IMR-90 (cell line): ENCODE measurements around the gene COG3. TPM values are rescaled to one million over a fixed set of nuclear protein-coding genes. Genes with fewer than 3 reads are reported as not detected.

Source experiments
- ATAC-seq: fragments of 200-7000 bp; cut with Tn5 transposase; 2 replicates; pipeline ENCODE4 v1.9.1; 2020; ENCODE audit warnings: low read depth, mild to moderate bottlenecking, moderate library complexity
- BruUV-seq: library from RNA; stranded (reverse); fragments of 400-500 nt; replicated peaks from 2 replicates; lab custom pipeline; 2021; lab: Mats Ljungman, UMichigan
- CTCF ChIA-PET: fragments of 300-600 bp; formaldehyde crosslinking; extraction: SDS; loops from one replicate; lab custom pipeline; 2021; ENCODE audit warnings: antibody characterized with exemption; lab: Yijun Ruan, JAX
- POLR2A ChIA-PET: fragments of 300-600 bp; sonication (Branson Sonifier 250); formaldehyde crosslinking; loops from one replicate; lab custom pipeline; 2022; ENCODE audit warnings: antibody characterized with exemption; ENCODE audit not compliant: unreplicated experiment; lab: Charles Lee
- DNase-seq: peaks from one replicate; pipeline ENCODE4 v3.0.0; 2013
- H2AFZ ChIP-seq: replicated peaks from 2 replicates; pipeline ENCODE3; 2013; ENCODE audit warnings: low read length, mild to moderate bottlenecking; ENCODE audit not compliant: poor library complexity
- H2AK5ac ChIP-seq: 2 replicates; pipeline ENCODE4 v1.6.1; 2013; ENCODE audit warnings: low read depth, low read length, inconsistent platforms
- H2AK9ac ChIP-seq: replicated peaks from 2 replicates; pipeline ENCODE3; 2013; ENCODE audit warnings: mild to moderate bottlenecking, low read depth, low read length, moderate library complexity; ENCODE audit not compliant: poor library complexity
- H2BK120ac ChIP-seq: 2 replicates; pipeline ENCODE4 v1.6.1; 2013; ENCODE audit warnings: low read depth, low read length, inconsistent platforms
- H2BK15ac ChIP-seq: 3 replicates; pipeline ENCODE4 v1.6.1; 2013; ENCODE audit warnings: low read depth, low read length, inconsistent platforms
- H2BK20ac ChIP-seq: 2 replicates; pipeline ENCODE4 v1.6.1; 2013; ENCODE audit warnings: low read depth, mild to moderate bottlenecking, inconsistent platforms, low read length, moderate library complexity
- H2BK5ac ChIP-seq: 2 replicates; pipeline ENCODE4 v1.6.1; 2013; ENCODE audit warnings: mild to moderate bottlenecking, low read depth, low read length, inconsistent platforms; ENCODE audit not compliant: poor library complexity, severe bottlenecking
- H3K14ac ChIP-seq: replicated peaks from 2 replicates; pipeline ENCODE4 v1.6.1; 2013; ENCODE audit warnings: low read depth, low read length, inconsistent platforms
- H3K18ac ChIP-seq: 2 replicates; pipeline ENCODE4 v1.6.1; 2013; ENCODE audit warnings: low read depth, low read length, control low read depth
- H3K23ac ChIP-seq: 2 replicates; pipeline ENCODE4 v1.6.1; 2013; ENCODE audit warnings: low read depth, low read length, inconsistent platforms
- H3K27ac ChIP-seq: 2 replicates; pipeline ENCODE4 v1.5.1; 2013; ENCODE audit warnings: mild to moderate bottlenecking, control low read depth, low read length; ENCODE audit not compliant: insufficient read depth
- H3K27me3 ChIP-seq: 2 replicates; pipeline ENCODE4 v1.6.1; 2013; ENCODE audit warnings: low read length; ENCODE audit not compliant: control insufficient read depth, insufficient read depth
- H3K36me3 ChIP-seq: 2 replicates; pipeline ENCODE4 v1.6.1; 2013; ENCODE audit warnings: low read length, mixed read lengths; ENCODE audit not compliant: control insufficient read depth, insufficient read depth
- H3K4ac ChIP-seq: 2 replicates; pipeline ENCODE4 v1.6.1; 2013; ENCODE audit warnings: low read depth, low read length, inconsistent platforms
- H3K4me1 ChIP-seq: 2 replicates; pipeline ENCODE4 v1.6.1; 2013; ENCODE audit warnings: low read length, mixed read lengths; ENCODE audit not compliant: control insufficient read depth, insufficient read depth
- H3K4me2 ChIP-seq: 2 replicates; pipeline ENCODE4 v1.6.1; 2013; ENCODE audit warnings: low read depth, mild to moderate bottlenecking, control low read depth, low read length, moderate library complexity
- H3K4me3 ChIP-seq: 2 replicates; pipeline ENCODE4 v1.5.1; 2013; ENCODE audit warnings: low read depth, mild to moderate bottlenecking, control low read depth, low read length, moderate library complexity; ENCODE audit not compliant: insufficient read depth
- H3K56ac ChIP-seq: 2 replicates; pipeline ENCODE4 v1.6.1; 2013; ENCODE audit warnings: low read length, inconsistent platforms; ENCODE audit not compliant: insufficient read depth; ENCODE audit errors: extremely low read depth
- H3K79me1 ChIP-seq, 2 experiments: 2 replicates each; pipeline ENCODE4 v1.6.1; 2013; ENCODE audit warnings: low read length in 2 of 2, inconsistent platforms in 1 of 2, low read depth in 1 of 2
- H3K9ac ChIP-seq: 2 replicates; pipeline ENCODE4 v1.6.1; 2013; ENCODE audit warnings: low read depth, low read length, control low read depth
- H3K9me1 ChIP-seq: 2 replicates; pipeline ENCODE4 v1.6.1; 2013; ENCODE audit warnings: low read length, inconsistent platforms; ENCODE audit not compliant: insufficient read depth
- H3K9me3 ChIP-seq: 2 replicates; pipeline ENCODE4 v1.6.1; 2013; ENCODE audit warnings: low read length; ENCODE audit not compliant: control insufficient read depth, insufficient read depth
- H4K20me1 ChIP-seq: 2 replicates; pipeline ENCODE4 v1.6.1; 2013; ENCODE audit warnings: low read length, inconsistent platforms; ENCODE audit not compliant: insufficient read depth
- H4K5ac ChIP-seq: 2 replicates; pipeline ENCODE4 v1.6.1; 2013; ENCODE audit warnings: mild to moderate bottlenecking, low read depth, low read length, control low read depth
- H4K8ac ChIP-seq, 2 experiments: 2 replicates each; pipeline ENCODE4 v1.6.1; 2013; ENCODE audit warnings: low read depth in 2 of 2, low read length in 2 of 2, control low read depth in 1 of 2, inconsistent platforms in 1 of 2
- H4K91ac ChIP-seq: 2 replicates; pipeline ENCODE4 v1.6.1; 2013; ENCODE audit warnings: low read depth, low read length, inconsistent platforms; ENCODE audit not compliant: insufficient read depth
- BHLHE40 ChIP-seq: fragments of 150-350 bp; IDR thresholded peaks from 2 replicates; pipeline ENCODE4 v1.6.1; 2016; ENCODE audit warnings: mild to moderate bottlenecking, low read depth, low read length
- CEBPB ChIP-seq: IDR thresholded peaks from 2 replicates; pipeline ENCODE4 v1.6.1; 2012; ENCODE audit warnings: low read depth, low read length, improper control_type of control experiment
- CHD1 ChIP-seq: IDR thresholded peaks from 2 replicates; pipeline ENCODE4 v1.6.1; 2012; ENCODE audit warnings: low read depth, low read length, improper control_type of control experiment
- FOS ChIP-seq: fragments of 150-350 bp; IDR thresholded peaks from 2 replicates; pipeline ENCODE4 v1.6.1; 2016; ENCODE audit warnings: low read depth, low read length
- MAFK ChIP-seq: IDR thresholded peaks from 2 replicates; pipeline ENCODE4 v1.6.1; 2012; ENCODE audit warnings: low read depth, low read length, improper control_type of control experiment
- MAZ ChIP-seq: IDR thresholded peaks from 2 replicates; pipeline ENCODE4 v1.6.1; 2012; ENCODE audit warnings: low read depth, mild to moderate bottlenecking, low read length, improper control_type of control experiment, moderate library complexity, borderline replicate concordance
- MXI1 ChIP-seq: IDR thresholded peaks from 2 replicates; pipeline ENCODE4 v1.6.1; 2012; ENCODE audit warnings: low read depth, mild to moderate bottlenecking, low read length, moderate library complexity, borderline replicate concordance
- NFE2L2 ChIP-seq: fragments of 150-350 bp; IDR thresholded peaks from 2 replicates; pipeline ENCODE4 v1.6.1; 2016; ENCODE audit warnings: low read depth, mild to moderate bottlenecking, low read length
- POLR2A ChIP-seq: IDR thresholded peaks from 2 replicates; pipeline ENCODE4 v1.6.1; 2012; ENCODE audit warnings: mild to moderate bottlenecking, low read depth, low read length
- RAD21 ChIP-seq: IDR thresholded peaks from 2 replicates; pipeline ENCODE4 v1.6.1; 2012; ENCODE audit warnings: low read length, improper control_type of control experiment
- RCOR1 ChIP-seq: IDR thresholded peaks from 2 replicates; pipeline ENCODE4 v1.6.1; 2012; ENCODE audit warnings: mild to moderate bottlenecking, low read length, improper control_type of control experiment; ENCODE audit not compliant: insufficient replicate concordance
- SMC3 ChIP-seq: fragments of 150-350 bp; IDR thresholded peaks from 2 replicates; pipeline ENCODE4 v1.6.1; 2016; ENCODE audit warnings: low read depth, mild to moderate bottlenecking, antibody characterized with exemption, low read length, moderate library complexity
- USF2 ChIP-seq: fragments of 150-350 bp; IDR thresholded peaks from 2 replicates; pipeline ENCODE4 v1.6.1; 2017; ENCODE audit warnings: mild to moderate bottlenecking, antibody characterized with exemption, low read length, low read depth
- WGBS, 2 experiments: methylation state at CpG; one replicate each; pipeline versions ENCODE4 v1.1.5 to v1.1.7; 2013; ENCODE audit warnings: missing lambda C conversion rate in 2 of 2; ENCODE audit not compliant: insufficient read length in 1 of 2; ENCODE audit errors: extremely low coverage in 2 of 2; 5-methylcytosine and 5-hydroxymethylcytosine counted together
- dilution Hi-C: fragments of 300-500 bp; cut with HindIII; formaldehyde crosslinking; loops from one replicate; pipeline ENCODE4 v1.14.3; 2018; ENCODE audit warnings: low sequenced_read_pairs; ENCODE audit not compliant: unreplicated experiment
- in situ Hi-C: fragments of 300-500 bp; cut with MboI; formaldehyde crosslinking; loops from 3 replicates; pipeline ENCODE4 v1.14.3; 2019; ENCODE audit warnings: low sequenced_read_pairs, inconsistent platforms, mixed read lengths
- intact Hi-C: fragments of 100-400 bp; cut with micrococcal nuclease; formaldehyde crosslinking; loops from 2 replicates; pipeline ENCODE4 v1.10.0; 2022
- polyA plus RNA-seq, 3 experiments: library from polyadenylated mRNA; depleted of rRNA; stranded (reverse); fragments of >200 nt; gene quantifications; 2 replicates each; pipeline ENCODE4 v1.2.3, GENCODE V29; 2012; ENCODE audit warnings: low replicate concordance in 1 of 3
- total RNA-seq: library from RNA; depleted of rRNA; stranded (reverse); fragments of >200 nt; gene quantifications from 2 replicates; pipeline ENCODE4 v1.2.3, GENCODE V29; 2012
- TF ChIP-seq, protein P1 (sequence below): fragments of 150-350 bp; IDR thresholded peaks from 2 replicates; pipeline ENCODE4 v1.6.1; 2016; ENCODE audit warnings: low read depth, mild to moderate bottlenecking, low read length, moderate library complexity, borderline replicate concordance
- TF ChIP-seq, protein P2 (sequence below): conservative IDR thresholded peaks from 2 replicates; pipeline ENCODE4 v1.5.1; 2012; ENCODE audit warnings: mild to moderate bottlenecking, low read depth, low read length, improper control_type of control experiment

COG3 gene
- total and polyA plus RNA-seq, 2 of the 4 experiments (the other 2 are of a cell fraction), result 21.7 to 31.9 TPM

- H4K5ac ChIP-seq, result no peak overlapping the region
- H3K4me3 ChIP-seq, result no peak overlapping the region
- no peak overlapping the region for H4K91ac ChIP-seq
- no peak for DNase-seq
- no peak overlapping the region for H3K4me2 ChIP-seq
- H2BK5ac ChIP-seq, result no peak overlapping the region
- CTCF ChIA-PET, result no interaction called here
- H2AK9ac ChIP-seq, result no peak overlapping the region
- in situ Hi-C loops (loop anchor here (10.0 kb wide), 1 partner anchor 60 kb away; no protein-coding TSS in a partner anchor), intact Hi-C loops (no loop called here), dilution Hi-C loops (no loop called here)
- no peak overlapping the region for H2AK5ac ChIP-seq
- POLR2A ChIA-PET, result no interaction called here
- H3K23ac ChIP-seq, result no peak overlapping the region
- no peaks in the 10 kb centered on the region for H3K9me3 ChIP-seq
- H3K4ac ChIP-seq, result no peak overlapping the region
- no CpG with 5 or more reads among the region's 3 CpGs for WGBS, 2 experiments
- peaks cover 17 to 59% of the 10 kb centered on the region in 2 experiments for H3K79me1 ChIP-seq
- no peak overlapping the region for H2AFZ ChIP-seq
- peaks cover 4% of the 10 kb centered on the region; the same call in 1 of the 2 replicates for H3K9me1 ChIP-seq
- H3K56ac ChIP-seq, result no peak overlapping the region
- H2BK20ac ChIP-seq, result no peak overlapping the region
- H2BK120ac ChIP-seq, result no peak overlapping the region
- no TSS peak for BruUV-seq
- H3K27me3 ChIP-seq, result no peaks in the 10 kb centered on the region
- no peak for ATAC-seq
- H4K20me1 ChIP-seq, result peaks cover 51% of the 10 kb centered on the region
- H3K18ac ChIP-seq, result no peak overlapping the region
- H4K8ac ChIP-seq, result no peak overlapping the region
- H3K27ac ChIP-seq, result no peak overlapping the region
- H3K14ac ChIP-seq, result no peak overlapping the region
- H3K36me3 ChIP-seq, result peaks cover 8% of the 10 kb centered on the region
- H2BK15ac ChIP-seq, result no peak overlapping the region
- H3K9ac ChIP-seq, result no peak overlapping the region
- H3K4me1 ChIP-seq, result no peaks in the 10 kb centered on the region
- TF ChIP-seq CHD1 (no peak), SMC3 (no peak), USF2 (no peak), CEBPB (no peak), MAFK (no peak), NFE2L2 (no peak), MXI1 (no peak), MAZ (no peak), RCOR1 (no peak), FOS (no peak), BHLHE40 (no peak), POLR2A (no peak), RAD21 (no peak)
- TF ChIP-seq, protein P1, sequence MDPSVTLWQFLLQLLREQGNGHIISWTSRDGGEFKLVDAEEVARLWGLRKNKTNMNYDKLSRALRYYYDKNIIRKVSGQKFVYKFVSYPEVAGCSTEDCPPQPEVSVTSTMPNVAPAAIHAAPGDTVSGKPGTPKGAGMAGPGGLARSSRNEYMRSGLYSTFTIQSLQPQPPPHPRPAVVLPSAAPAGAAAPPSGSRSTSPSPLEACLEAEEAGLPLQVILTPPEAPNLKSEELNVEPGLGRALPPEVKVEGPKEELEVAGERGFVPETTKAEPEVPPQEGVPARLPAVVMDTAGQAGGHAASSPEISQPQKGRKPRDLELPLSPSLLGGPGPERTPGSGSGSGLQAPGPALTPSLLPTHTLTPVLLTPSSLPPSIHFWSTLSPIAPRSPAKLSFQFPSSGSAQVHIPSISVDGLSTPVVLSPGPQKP, result no peak
- TF ChIP-seq, protein P2, sequence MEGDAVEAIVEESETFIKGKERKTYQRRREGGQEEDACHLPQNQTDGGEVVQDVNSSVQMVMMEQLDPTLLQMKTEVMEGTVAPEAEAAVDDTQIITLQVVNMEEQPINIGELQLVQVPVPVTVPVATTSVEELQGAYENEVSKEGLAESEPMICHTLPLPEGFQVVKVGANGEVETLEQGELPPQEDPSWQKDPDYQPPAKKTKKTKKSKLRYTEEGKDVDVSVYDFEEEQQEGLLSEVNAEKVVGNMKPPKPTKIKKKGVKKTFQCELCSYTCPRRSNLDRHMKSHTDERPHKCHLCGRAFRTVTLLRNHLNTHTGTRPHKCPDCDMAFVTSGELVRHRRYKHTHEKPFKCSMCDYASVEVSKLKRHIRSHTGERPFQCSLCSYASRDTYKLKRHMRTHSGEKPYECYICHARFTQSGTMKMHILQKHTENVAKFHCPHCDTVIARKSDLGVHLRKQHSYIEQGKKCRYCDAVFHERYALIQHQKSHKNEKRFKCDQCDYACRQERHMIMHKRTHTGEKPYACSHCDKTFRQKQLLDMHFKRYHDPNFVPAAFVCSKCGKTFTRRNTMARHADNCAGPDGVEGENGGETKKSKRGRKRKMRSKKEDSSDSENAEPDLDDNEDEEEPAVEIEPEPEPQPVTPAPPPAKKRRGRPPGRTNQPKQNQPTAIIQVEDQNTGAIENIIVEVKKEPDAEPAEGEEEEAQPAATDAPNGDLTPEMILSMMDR, result no peak
Observed at GRCh38 chr13:45474584-45475454, 10.1 kb downstream of the COG3 start.
